OCI-LY7 (cell line): ENCODE measurements around the gene NTRK3. TPM values are rescaled to one million over a fixed set of nuclear protein-coding genes. Genes with fewer than 3 reads are reported as not detected.

Experiments
- BruUV-seq: library from RNA; stranded (reverse); fragments of 400-500 nt; replicated peaks from 2 replicates; lab custom pipeline; 2021; lab: Mats Ljungman, UMichigan
- CTCF ChIA-PET: fragments of 300-600 bp; sonication (Branson Sonifier 250); formaldehyde crosslinking; loops from one replicate; lab custom pipeline; 2022; ENCODE audit warnings: antibody characterized with exemption; ENCODE audit not compliant: unreplicated experiment; lab: Charles Lee
- POLR2A ChIA-PET: fragments of 300-600 bp; sonication (Branson Sonifier 250); formaldehyde crosslinking; loops from one replicate; lab custom pipeline; 2022; ENCODE audit warnings: antibody characterized with exemption; lab: Charles Lee
- DNase-seq: peaks from one replicate; pipeline ENCODE4 v3.0.0-alpha.2; 2015; ENCODE audit warnings: low spot score
- H2AFZ ChIP-seq: fragments of 200-600 bp; sonication (generic), shearing (Covaris generic); 2 replicates; pipeline ENCODE4 v1.6.1; 2014; ENCODE audit warnings: mild to moderate bottlenecking, antibody characterized with exemption, low read length, moderate library complexity
- H3K27ac ChIP-seq: fragments of 200-600 bp; sonication (generic); 2 replicates; pipeline ENCODE4 v1.5.1; 2014; ENCODE audit warnings: mixed run types, low read depth, mild to moderate bottlenecking, moderate library complexity, low read length, inconsistent platforms; ENCODE audit not compliant: poor library complexity, severe bottlenecking
- H3K36me3 ChIP-seq: fragments of 200-600 bp; sonication (generic); 2 replicates; pipeline ENCODE4 v1.6.1; 2014; ENCODE audit warnings: mild to moderate bottlenecking, antibody characterized with exemption, low read length, moderate library complexity, mixed read lengths; ENCODE audit not compliant: insufficient read depth
- H3K4me1 ChIP-seq: fragments of 200-600 bp; sonication (generic); 2 replicates; pipeline ENCODE4 v1.5.1; 2014; ENCODE audit warnings: mild to moderate bottlenecking, low read length; ENCODE audit not compliant: insufficient read depth, poor library complexity, severe bottlenecking
- H3K4me2 ChIP-seq: fragments of 200-600 bp; sonication (generic); 2 replicates; pipeline ENCODE4 v1.6.1; 2014; ENCODE audit warnings: mild to moderate bottlenecking, low read length
- H3K4me3 ChIP-seq: fragments of 200-600 bp; sonication (generic); 2 replicates; pipeline ENCODE4 v1.5.1; 2014; ENCODE audit warnings: mild to moderate bottlenecking, low read depth, low read length; ENCODE audit not compliant: poor library complexity, severe bottlenecking
- H3K79me2 ChIP-seq: fragments of 200-600 bp; sonication (generic); 2 replicates; pipeline ENCODE4 v1.6.1; 2016; ENCODE audit warnings: low read depth, mild to moderate bottlenecking, low read length, moderate library complexity, mixed read lengths; ENCODE audit not compliant: insufficient read depth
- H3K9me2 ChIP-seq: fragments of 200-600 bp; sonication (generic); 2 replicates; pipeline ENCODE4 v1.6.1; 2016; ENCODE audit warnings: mild to moderate bottlenecking, low read length, mixed read lengths; ENCODE audit not compliant: insufficient read depth
- H3K9me3 ChIP-seq: fragments of 200-600 bp; sonication (generic); 2 replicates; pipeline ENCODE4 v1.6.1; 2014; ENCODE audit warnings: mild to moderate bottlenecking, mixed run types, low read length, mixed read lengths
- H4K20me1 ChIP-seq: fragments of 200-600 bp; sonication (generic); 2 replicates; pipeline ENCODE4 v1.6.1; 2014; ENCODE audit warnings: mild to moderate bottlenecking, antibody characterized with exemption, low read length, moderate library complexity, mixed read lengths; ENCODE audit not compliant: insufficient read depth
- CTCF ChIP-seq: fragments of 200-600 bp; sonication (generic); conservative IDR thresholded peaks from 2 replicates; pipeline ENCODE4 v1.5.1; 2014; ENCODE audit warnings: mild to moderate bottlenecking, antibody characterized with exemption, low read length, moderate library complexity, mixed read lengths
- EZH2phosphoT487 ChIP-seq: fragments of 200-600 bp; sonication (generic); IDR thresholded peaks from 2 replicates; pipeline ENCODE4 v1.6.1; 2018; ENCODE audit warnings: low read depth, borderline replicate concordance, mild to moderate bottlenecking, mixed run types, antibody characterized with exemption, low read length, moderate library complexity, mixed read lengths
- intact Hi-C: fragments of 100-400 bp; cut with micrococcal nuclease; formaldehyde crosslinking; loops from one replicate; pipeline ENCODE4 v1.10.0; 2022; ENCODE audit not compliant: unreplicated experiment
- total RNA-seq, 2 experiments: library from RNA; depleted of rRNA in 1 of 2; stranded (reverse); fragments of >200 nt in 1 of 2; shearing (Covaris generic) in 1 of 2; gene quantifications; 2 replicates each; pipeline ENCODE4 v1.2.3, GENCODE V29; 2014 to 2022

Gene NTRK3
- total RNA-seq, 2 experiments from 2014 or later, result 0.50 to 2.5 TPM

- Histone ChIP-seq H3K9me3 (no peaks in the 10 kb centered on the region), H3K79me2 (no peaks in the 10 kb centered on the region), H2AFZ (no peak overlapping the region), H3K4me2 (no peak overlapping the region), H3K4me3 (no peak overlapping the region), H3K9me2 (no peaks in the 10 kb centered on the region), H4K20me1 (no peaks in the 10 kb centered on the region), H3K36me3 (no peaks in the 10 kb centered on the region), H3K27ac (no peak overlapping the region), H3K4me1 (no peaks in the 10 kb centered on the region)
- BruUV-seq, result no TSS peak
- intact Hi-C loops, result no loop called here
- CTCF ChIA-PET, result no interaction called here
- TF ChIP-seq CTCF (no peak), EZH2phosphoT487 (no peak)
- POLR2A ChIA-PET, result no interaction called here
- no peak for DNase-seq
Observed at GRCh38 chr15:87874896-87875711, 381.4 kb downstream of the NTRK3 start.

GRCh38 chr15:87873516-87873915, 383.0 kb downstream of the NTRK3 start:
- POLR2A ChIA-PET, result no interaction called here
- BruUV-seq, result no TSS peak
- H3K27ac ChIP-seq, result no peak overlapping the region
- TF ChIP-seq CTCF (no peak), EZH2phosphoT487 (no peak)
- CTCF ChIA-PET, result no interaction called here
- H3K79me2 ChIP-seq, result no peaks in the 10 kb centered on the region
- H3K9me2 ChIP-seq, result no peaks in the 10 kb centered on the region
- intact Hi-C loops, result no loop called here
- H3K4me3 ChIP-seq, result no peak overlapping the region
- no peaks in the 10 kb centered on the region for H3K36me3 ChIP-seq
- no peak overlapping the region for H3K4me2 ChIP-seq
- no peak overlapping the region for H2AFZ ChIP-seq
- no peak for DNase-seq
- H4K20me1 ChIP-seq, result no peaks in the 10 kb centered on the region
- H3K9me3 ChIP-seq, result no peaks in the 10 kb centered on the region
- H3K4me1 ChIP-seq, result no peaks in the 10 kb centered on the region

GRCh38 chr15:87871731-87872320, 384.7 kb downstream of the NTRK3 start:
- Histone ChIP-seq H3K27ac (no peak overlapping the region), H3K9me3 (no peaks in the 10 kb centered on the region), H3K4me1 (no peaks in the 10 kb centered on the region), H3K9me2 (no peaks in the 10 kb centered on the region), H3K4me3 (no peak overlapping the region), H3K79me2 (no peaks in the 10 kb centered on the region), H2AFZ (no peak overlapping the region), H3K36me3 (no peaks in the 10 kb centered on the region), H4K20me1 (no peaks in the 10 kb centered on the region), H3K4me2 (no peak overlapping the region)
- CTCF ChIA-PET, result no interaction called here
- POLR2A ChIA-PET, result no interaction called here
- BruUV-seq, result no TSS peak
- intact Hi-C loops, result no loop called here
- DNase-seq, result no peak
- TF ChIP-seq CTCF, result no peak
- TF ChIP-seq EZH2phosphoT487, result no peak
